H9 (cell line): Measurements from ENCODE around the gene FBXO5. TPM values are rescaled to one million over a fixed set of nuclear protein-coding genes. Genes with fewer than 3 reads are reported as not detected.

Source experiments
- DNase-seq: peaks from one replicate; pipeline ENCODE4 v3.0.0-alpha.2; 2017
- H2AFZ ChIP-seq: one replicate; pipeline ENCODE4 v1.6.1; 2013; ENCODE audit warnings: mild to moderate bottlenecking, low read length, control low read depth, moderate library complexity
- H2AK5ac ChIP-seq: 2 replicates; pipeline ENCODE4 v1.6.1; 2013; ENCODE audit warnings: low read length, control low read depth, mixed read lengths; ENCODE audit not compliant: insufficient read length
- H2BK120ac ChIP-seq: one replicate; pipeline ENCODE4 v1.6.1; 2013; ENCODE audit warnings: low read depth, mild to moderate bottlenecking, low read length, control low read depth, inconsistent platforms; ENCODE audit not compliant: poor library complexity, severe bottlenecking
- H2BK12ac ChIP-seq: 2 replicates; pipeline ENCODE4 v1.6.1; 2013; ENCODE audit warnings: low read length, control low read depth, mixed read lengths, low read depth; ENCODE audit not compliant: insufficient read length
- H2BK15ac ChIP-seq: 2 replicates; pipeline ENCODE4 v1.6.1; 2013; ENCODE audit warnings: low read depth, low read length, control low read depth
- H2BK20ac ChIP-seq: one replicate; pipeline ENCODE4 v1.6.1; 2013; ENCODE audit warnings: low read depth, mild to moderate bottlenecking, low read length, control low read depth, inconsistent platforms; ENCODE audit not compliant: poor library complexity, severe bottlenecking
- H2BK5ac ChIP-seq: 2 replicates; pipeline ENCODE4 v1.6.1; 2013; ENCODE audit warnings: low read length, control low read depth, mixed read lengths; ENCODE audit not compliant: insufficient read length
- H3K14ac ChIP-seq: 2 replicates; pipeline ENCODE4 v1.6.1; 2013; ENCODE audit warnings: low read length, control low read depth; ENCODE audit not compliant: insufficient read depth
- H3K18ac ChIP-seq: 2 replicates; pipeline ENCODE4 v1.6.1; 2013; ENCODE audit warnings: low read depth, mild to moderate bottlenecking, mixed read lengths, low read length, control low read depth; ENCODE audit not compliant: insufficient read length
- H3K23ac ChIP-seq: 2 replicates; pipeline ENCODE4 v1.6.1; 2013; ENCODE audit warnings: low read length, control low read depth, mixed read lengths, low read depth; ENCODE audit not compliant: insufficient read length
- H3K23me2 ChIP-seq: 2 replicates; pipeline ENCODE4 v1.6.1; 2013; ENCODE audit warnings: low read depth, mild to moderate bottlenecking, mixed read lengths, low read length, control low read depth; ENCODE audit not compliant: insufficient read length, poor library complexity, severe bottlenecking
- H3K27ac ChIP-seq: 2 replicates; pipeline ENCODE4 v1.5.1; 2013; ENCODE audit warnings: low read length, control low read depth, mixed read lengths, low read depth; ENCODE audit not compliant: insufficient read length
- H3K27me3 ChIP-seq: 2 replicates; pipeline ENCODE4 v1.6.1; 2013; ENCODE audit warnings: low read length, control low read depth, inconsistent platforms; ENCODE audit not compliant: insufficient read depth
- H3K4ac ChIP-seq: 2 replicates; pipeline ENCODE4 v1.6.1; 2013; ENCODE audit warnings: low read depth, mild to moderate bottlenecking, control low read depth, inconsistent platforms, low read length, moderate library complexity
- H3K4me1 ChIP-seq: 2 replicates; pipeline ENCODE4 v1.6.1; 2013; ENCODE audit warnings: low read length, control low read depth, inconsistent platforms; ENCODE audit not compliant: insufficient read depth
- H3K4me2 ChIP-seq: 2 replicates; pipeline ENCODE4 v1.6.1; 2013; ENCODE audit warnings: low read length, control low read depth, mixed read lengths; ENCODE audit not compliant: insufficient read length, insufficient read depth
- H3K56ac ChIP-seq: 2 replicates; pipeline ENCODE4 v1.6.1; 2013; ENCODE audit warnings: low read depth, mild to moderate bottlenecking, mixed read lengths, low read length, control low read depth; ENCODE audit not compliant: insufficient read length
- H3K79me1 ChIP-seq: 2 replicates; pipeline ENCODE4 v1.6.1; 2013; ENCODE audit warnings: low read depth, mild to moderate bottlenecking, moderate library complexity, low read length, control low read depth, inconsistent platforms; ENCODE audit not compliant: insufficient read depth, poor library complexity, severe bottlenecking
- H3K79me2 ChIP-seq: 2 replicates; pipeline ENCODE4 v1.6.1; 2013; ENCODE audit warnings: low read length, control low read depth, inconsistent platforms; ENCODE audit not compliant: insufficient read depth
- H3K9ac ChIP-seq: 2 replicates; pipeline ENCODE4 v1.6.1; 2013; ENCODE audit warnings: low read length, control low read depth, mixed read lengths; ENCODE audit not compliant: insufficient read length; ENCODE audit errors: extremely low read depth
- H3K9me3 ChIP-seq: one replicate; pipeline ENCODE4 v1.6.1; 2013; ENCODE audit warnings: low read depth, low read length, inconsistent platforms; ENCODE audit not compliant: control insufficient read depth
- H3T11ph ChIP-seq: one replicate; pipeline ENCODE4 v1.6.1; 2013; ENCODE audit warnings: mild to moderate bottlenecking, low read length, control low read depth, inconsistent platforms
- H4K20me1 ChIP-seq: one replicate; pipeline ENCODE4 v1.6.1; 2013; ENCODE audit not compliant: control insufficient read depth, insufficient read length, insufficient read depth
- H4K5ac ChIP-seq: 2 replicates; pipeline ENCODE4 v1.6.1; 2013; ENCODE audit warnings: low read depth, mild to moderate bottlenecking, mixed read lengths, low read length, control low read depth; ENCODE audit not compliant: insufficient read length
- H4K8ac ChIP-seq: replicated peaks from 2 replicates; pipeline ENCODE4 v1.6.1; 2013; ENCODE audit warnings: low read length, control low read depth, mixed read lengths, low read depth; ENCODE audit not compliant: insufficient read length
- H4K91ac ChIP-seq: 2 replicates; pipeline ENCODE4 v1.6.1; 2013; ENCODE audit warnings: low read depth, mild to moderate bottlenecking, moderate library complexity, mixed read lengths, low read length, control low read depth; ENCODE audit not compliant: insufficient read length
- H3K27ac Mint-ChIP-seq, 3 experiments: 2 replicates in 2 of 3; 3 replicates in 1 of 3; pipeline ENCODE4 v1.8.0; 2020 to 2021; ENCODE audit warnings: mixed read lengths in 3 of 3, mild to moderate bottlenecking in 1 of 3, moderate library complexity in 1 of 3
- H3K27me3 Mint-ChIP-seq: 2 replicates; pipeline ENCODE4 v1.8.0; 2021; ENCODE audit warnings: low read depth, mild to moderate bottlenecking, moderate library complexity, mixed read lengths
- H3K36me3 Mint-ChIP-seq, 3 experiments: 2 replicates in 2 of 3; 3 replicates in 1 of 3; pipeline ENCODE4 v1.8.0; 2020 to 2021; ENCODE audit warnings: low read depth in 3 of 3, mixed read lengths in 3 of 3; ENCODE audit not compliant: insufficient read depth in 1 of 3
- H3K4me1 Mint-ChIP-seq, 2 experiments: 2 replicates each; pipeline ENCODE4 v1.8.0; 2020; ENCODE audit warnings: mixed read lengths in 2 of 2
- H3K4me3 Mint-ChIP-seq, 2 experiments: 2 replicates in 1 of 2; 3 replicates in 1 of 2; pipeline ENCODE4 v1.8.0; 2020 to 2021; ENCODE audit warnings: mild to moderate bottlenecking in 2 of 2, mixed read lengths in 2 of 2, moderate library complexity in 1 of 2
- H3K9me3 Mint-ChIP-seq, 2 experiments: 2 replicates in 1 of 2; 3 replicates in 1 of 2; pipeline ENCODE4 v1.8.0; 2020; ENCODE audit warnings: mild to moderate bottlenecking in 2 of 2, mixed read lengths in 2 of 2, moderate library complexity in 1 of 2
- WGBS: extraction: QIAGEN DNeasy Blood & Tissue Kit; methylation state at CpG from one replicate; pipeline ENCODE4 v1.1.7; 2013; ENCODE audit warnings: missing lambda C conversion rate, low lambda C conversion rate, mixed read lengths; ENCODE audit not compliant: insufficient read length; ENCODE audit errors: extremely low coverage; 5-methylcytosine and 5-hydroxymethylcytosine counted together
- total RNA-seq: library from RNA; stranded (reverse); gene quantifications from 2 replicates; pipeline ENCODE4 v1.2.1, GENCODE V29; 2021
- TF ChIP-seq, protein P1 (sequence below): fragments of 200-600 bp; sonication (generic); conservative IDR thresholded peaks from 3 replicates; pipeline ENCODE4 v1.8.0; 2021; ENCODE audit warnings: antibody characterized with exemption, mild to moderate bottlenecking

FBXO5 gene
- total RNA-seq, 1 experiment from 2014 or later, result 47.6 TPM

DNA sequence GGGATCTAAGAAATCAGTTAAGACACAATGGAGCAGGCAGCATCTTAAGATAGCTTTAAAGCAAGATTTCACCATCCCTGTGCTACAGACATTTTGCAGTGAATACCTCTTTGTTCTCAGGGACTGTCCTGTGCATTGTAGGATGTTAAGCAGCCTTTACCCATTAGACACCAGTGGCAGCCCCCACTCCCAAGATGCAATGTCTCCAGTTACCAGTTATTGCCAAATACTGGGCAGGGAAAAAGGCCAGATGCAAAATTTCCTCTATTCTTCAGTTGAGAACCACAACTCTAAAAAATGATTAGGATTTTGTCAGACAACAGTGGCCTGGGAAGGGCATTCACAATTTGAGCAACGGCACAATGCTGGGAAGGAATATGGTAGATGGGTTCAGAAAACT is 6.1 kb downstream of the FBXO5 start:
- Histone ChIP-seq H4K20me1 (no peaks in the 10 kb centered on the region), H2BK20ac (no peak overlapping the region), H3K18ac (no peak overlapping the region), H3K23me2 (no peaks in the 10 kb centered on the region), H3K79me1 (peaks cover 4% of the 10 kb centered on the region), H3K9ac (no peak overlapping the region), H3K4me2 (no peak overlapping the region), H3K4ac (no peak overlapping the region), H2BK15ac (no peak overlapping the region), H3K9me3 (no peaks in the 10 kb centered on the region), H4K5ac (no peak overlapping the region), H2AK5ac (no peak overlapping the region), H3K79me2 (peaks cover 59% of the 10 kb centered on the region), H3K4me1 (no peaks in the 10 kb centered on the region; the same call in 1 of the 2 replicates), H3T11ph (no peak overlapping the region), H4K91ac (no peak overlapping the region), H4K8ac (no peak overlapping the region), H3K23ac (no peak overlapping the region), H3K27ac (no peak overlapping the region), H3K56ac (no peak overlapping the region), H2BK120ac (no peak overlapping the region), H2BK12ac (no peak overlapping the region), H2BK5ac (no peak overlapping the region), H2AFZ (no peak overlapping the region), H3K27me3 (no peaks in the 10 kb centered on the region), H3K14ac (no peak overlapping the region)
- no peaks in the 10 kb centered on the region for H3K27me3 Mint-ChIP-seq
- H3K4me3 Mint-ChIP-seq, result no peak overlapping the region
- no peaks in the 10 kb centered on the region for H3K9me3 Mint-ChIP-seq
- TF ChIP-seq, protein P1, sequence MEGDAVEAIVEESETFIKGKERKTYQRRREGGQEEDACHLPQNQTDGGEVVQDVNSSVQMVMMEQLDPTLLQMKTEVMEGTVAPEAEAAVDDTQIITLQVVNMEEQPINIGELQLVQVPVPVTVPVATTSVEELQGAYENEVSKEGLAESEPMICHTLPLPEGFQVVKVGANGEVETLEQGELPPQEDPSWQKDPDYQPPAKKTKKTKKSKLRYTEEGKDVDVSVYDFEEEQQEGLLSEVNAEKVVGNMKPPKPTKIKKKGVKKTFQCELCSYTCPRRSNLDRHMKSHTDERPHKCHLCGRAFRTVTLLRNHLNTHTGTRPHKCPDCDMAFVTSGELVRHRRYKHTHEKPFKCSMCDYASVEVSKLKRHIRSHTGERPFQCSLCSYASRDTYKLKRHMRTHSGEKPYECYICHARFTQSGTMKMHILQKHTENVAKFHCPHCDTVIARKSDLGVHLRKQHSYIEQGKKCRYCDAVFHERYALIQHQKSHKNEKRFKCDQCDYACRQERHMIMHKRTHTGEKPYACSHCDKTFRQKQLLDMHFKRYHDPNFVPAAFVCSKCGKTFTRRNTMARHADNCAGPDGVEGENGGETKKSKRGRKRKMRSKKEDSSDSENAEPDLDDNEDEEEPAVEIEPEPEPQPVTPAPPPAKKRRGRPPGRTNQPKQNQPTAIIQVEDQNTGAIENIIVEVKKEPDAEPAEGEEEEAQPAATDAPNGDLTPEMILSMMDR, result no peak
- no peak for DNase-seq
- peak overlapping the region in 2 of 3 experiments; percentile 57 to 83; a peak in 4 of 7 replicates for H3K27ac Mint-ChIP-seq
- H3K4me1 Mint-ChIP-seq, result peaks cover 50 to 52% of the 10 kb centered on the region in 2 experiments
- no CpG with 5 or more reads among the region's 1 CpG for WGBS
- peaks cover 49 to 70% (median 58%) of the 10 kb centered on the region in 3 experiments; a peak in 6 of 7 replicates for H3K36me3 Mint-ChIP-seq
